ENCODE data around the gene CHN1.

GRCh38 chr2:174812037-174812436 lies 193.1 kb downstream of the CHN1 start:
- TF ChIP-seq CTCF (IDR thresholded peaks at IDR 0.05) (no peak), POLR2A (IDR thresholded peaks at IDR 0.05) (no peak)

Measured in esophagus squamous epithelium (tissue), 4 donors.